SH-SY5Y (cell line): ENCODE results near the gene EI24.

Experiments used
- GATA2 ChIP-seq: IDR thresholded peaks from 2 replicates; pipeline ENCODE4 v1.6.1; 2011; ENCODE audit warnings: mild to moderate bottlenecking, low read depth, low read length
- GATA3 ChIP-seq: IDR thresholded peaks from 2 replicates; pipeline ENCODE4 v1.6.1; 2011; ENCODE audit warnings: low read depth, mild to moderate bottlenecking, low read length, moderate library complexity

- TF ChIP-seq GATA2 (no peak), GATA3 (no peak)
These were observed 16.2 kb downstream of the EI24 start for GRCh38 chr11:125585487-125585886.
